GM12801 (cell line): ENCODE measurements around the gene CDSN.

Source experiments
- CTCF ChIP-seq: IDR thresholded peaks from one replicate; pipeline ENCODE4 v1.5.1; 2011; ENCODE audit warnings: control low read depth; ENCODE audit not compliant: insufficient read length; ENCODE audit errors: extremely low read depth

CDSN gene

DNA sequence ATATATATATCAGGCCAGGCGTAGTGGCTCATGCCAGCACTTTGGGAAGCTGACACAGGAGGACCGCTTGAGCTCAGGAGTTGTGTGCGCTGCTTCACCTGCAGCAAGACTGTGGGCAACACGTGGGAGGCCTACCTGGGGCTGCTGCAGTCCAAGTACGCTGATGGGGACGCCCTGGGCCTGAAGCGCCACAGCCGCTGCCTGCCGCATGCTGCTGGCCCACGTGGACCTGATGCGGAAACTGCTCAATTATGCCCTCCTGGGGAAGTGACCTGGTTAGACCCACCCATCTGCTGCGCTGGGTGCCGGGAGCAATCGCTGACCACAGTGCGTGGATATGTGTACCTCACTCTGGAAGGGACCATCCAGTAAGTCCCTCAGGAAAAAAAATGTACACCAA, 20.4 kb upstream of the CDSN start:
- TF ChIP-seq CTCF = no peak

GRCh38 chr6:31139599-31139998, 19.4 kb upstream of the CDSN start:
- TF ChIP-seq CTCF = no peak

DNA sequence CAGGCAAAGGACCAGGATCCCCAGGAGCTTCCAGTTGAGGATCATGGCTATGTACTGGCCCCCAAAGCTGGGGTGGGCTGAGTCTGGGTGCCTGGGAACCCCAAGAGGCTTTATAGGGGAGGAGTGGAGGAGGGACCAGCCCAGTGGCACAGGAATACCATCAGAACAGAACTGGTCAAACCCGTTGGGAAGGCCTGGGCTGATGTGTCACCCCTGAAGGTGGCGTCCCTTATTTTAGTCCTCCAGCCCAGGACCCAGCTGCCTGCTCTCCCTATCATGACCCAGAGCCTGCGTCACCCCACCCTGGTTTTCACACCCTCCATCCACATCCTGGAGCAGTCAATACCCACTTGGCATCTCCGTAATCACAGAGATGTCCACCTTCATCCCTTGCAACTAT, 18.7 kb upstream of the CDSN start, which contains the start of gene PSORS1C2:
TSS of gene PSORS1C2 (minus strand) at position 85 of the 400 bp plus-strand sequence. CDS start at position 45, 40 bp downstream.
- TF ChIP-seq CTCF = no peak

- TF ChIP-seq CTCF = no peak
Observed at GRCh38 chr6:31135710-31136109, 15.5 kb upstream of the CDSN start.

DNA sequence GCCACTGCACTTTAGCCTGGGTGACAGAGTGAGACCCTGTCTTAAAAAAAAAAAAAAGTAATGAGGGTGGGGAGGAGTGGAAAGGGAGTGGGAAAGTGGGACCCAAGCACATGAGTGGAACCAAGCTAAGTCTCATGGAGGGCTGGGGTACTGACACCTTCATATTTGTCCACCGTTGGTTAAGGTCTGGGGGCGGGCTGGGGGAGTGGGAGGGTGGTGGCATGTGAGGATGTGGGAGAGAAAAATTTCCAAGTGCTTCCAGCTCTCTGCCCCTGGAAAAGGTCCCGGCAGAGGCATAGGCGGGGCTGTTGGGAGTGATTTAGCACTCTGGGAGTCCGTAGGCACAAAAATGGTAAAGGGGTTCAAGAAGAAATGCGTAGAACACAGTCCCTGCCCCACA, 12.6 kb upstream of the CDSN start:
- TF ChIP-seq CTCF = no peak

DNA sequence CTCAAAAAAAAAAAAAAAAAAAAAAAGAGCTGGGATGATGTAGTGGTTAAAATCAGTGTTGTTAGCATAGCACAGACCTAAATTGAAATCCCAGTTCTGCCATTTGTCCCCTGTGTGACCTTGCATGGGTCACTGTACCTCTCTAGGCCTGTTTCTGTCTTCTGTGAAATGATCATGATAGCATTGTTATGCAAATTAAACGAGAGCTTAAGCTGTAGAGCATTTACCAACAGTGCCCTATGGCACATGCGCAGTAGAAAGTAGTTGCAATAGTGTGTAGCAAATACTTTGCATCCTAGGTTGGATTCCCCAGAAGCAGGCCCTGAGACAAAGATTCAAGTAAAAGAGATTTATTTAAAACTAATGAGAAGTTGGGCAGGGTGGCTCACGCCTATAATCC, 11.3 kb upstream of the CDSN start:
- no peak for TF ChIP-seq CTCF

GRCh38 chr6:31130751-31131150, 10.5 kb upstream of the CDSN start:
- no peak for TF ChIP-seq CTCF

- no peak for TF ChIP-seq CTCF
Observed at GRCh38 chr6:31129130-31129529, 8.9 kb upstream of the CDSN start.
